ENCODE results near the gene ACADS.

DNA sequence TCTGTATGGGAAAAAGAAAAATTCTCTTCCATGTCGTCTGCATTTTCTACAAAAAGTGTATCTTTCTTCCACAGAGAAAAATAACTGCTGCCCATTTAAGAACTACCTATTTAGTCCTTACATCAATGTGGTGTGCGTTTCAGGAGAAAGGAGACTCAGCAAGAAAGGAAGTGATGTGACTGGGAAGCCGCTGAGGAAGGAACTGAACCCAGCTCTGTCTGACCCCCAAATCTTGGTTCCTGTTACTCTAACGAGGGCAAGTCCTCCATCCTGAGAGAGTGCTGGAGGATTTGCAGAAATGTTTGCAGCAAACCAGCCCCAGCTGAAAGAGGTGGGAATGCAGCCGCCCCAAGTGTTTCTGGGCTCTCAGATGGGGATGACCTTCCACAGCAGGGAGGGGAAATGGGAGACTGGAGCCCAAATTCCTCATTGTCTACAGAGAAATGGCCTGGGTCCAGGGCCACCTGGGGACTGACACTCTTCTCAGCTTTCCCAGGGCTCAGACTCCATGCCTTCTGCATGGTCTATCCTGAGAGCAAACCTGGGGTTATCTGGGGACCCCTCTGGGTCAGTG lies 45.4 kb upstream of the ACADS start:
- TF ChIP-seq POLR2A (IDR thresholded peaks at IDR 0.05; ENCODE audit: low read depth, low read length) = no peak
- TF ChIP-seq POLR2AphosphoS5 (IDR thresholded peaks at IDR 0.05; ENCODE audit: low read depth, low read length) = no peak
- no peak for TF ChIP-seq TAF1 (IDR thresholded peaks at IDR 0.05; ENCODE audit: low read depth, low read length)
- no peak for TF ChIP-seq PAX5 (IDR thresholded peaks at IDR 0.05; ENCODE audit: insufficient read depth, low read length, severe bottlenecking)
